HuH-7 (cell line): ENCODE results near the gene LGSN.
"Not testable (repeated sequence)": the region's sequence is repeated elsewhere in the genome, so short reads cannot be mapped to it uniquely, and the experiment has no call there.

ENCODE experiments used
- DNase-seq: peaks from one replicate; pipeline ENCODE4 v3.0.0; 2011; ENCODE audit warnings: low spot score

Gene LGSN

GRCh38 chr6:63230511-63230910, 89.3 kb downstream of the LGSN start:
- DNase-seq, result not testable (repeated sequence)

DNA sequence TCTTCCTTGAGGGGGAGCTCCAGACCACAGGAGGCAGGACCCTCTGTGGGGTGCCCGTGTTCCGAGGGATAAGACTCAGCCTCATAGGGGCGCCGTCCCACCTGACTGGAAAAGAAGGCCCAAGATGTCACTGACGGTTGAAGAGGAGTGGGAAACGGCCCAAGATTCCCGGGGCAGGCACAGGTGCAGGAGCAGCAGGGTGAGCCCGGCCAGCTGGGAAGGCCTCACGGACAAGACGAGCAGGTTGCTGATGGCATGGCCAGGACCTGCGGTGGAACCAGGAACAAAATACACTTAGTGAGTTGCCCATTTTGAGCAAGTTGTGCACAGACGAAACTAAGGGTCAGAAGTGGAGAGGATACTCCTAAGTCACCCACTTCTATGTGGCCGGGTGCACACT, 89.8 kb downstream of the LGSN start:
- not testable (repeated sequence) for DNase-seq

- not testable (repeated sequence) for DNase-seq
Observed at GRCh38 chr6:63227928-63228894, 91.6 kb downstream of the LGSN start.

GRCh38 chr6:63225987-63226386, 93.8 kb downstream of the LGSN start:
- not testable (repeated sequence) for DNase-seq
